Esophagus muscularis mucosa (tissue), 2 donors: ENCODE results near the gene AP3S1.
A peak's percentile ranks its signal among the peaks of the same experiment; 100 is the strongest.

Source experiments
- POLR2A ChIP-seq: fragments of 450-650 bp; IDR thresholded peaks from one replicate; pipeline ENCODE4 v1.6.1; 2017; ENCODE audit warnings: antibody characterized with exemption, moderate library complexity, mild to moderate bottlenecking, low read depth
- POLR2AphosphoS5 ChIP-seq, 2 donors: sonication (generic); formaldehyde crosslinking; IDR thresholded peaks; one replicate each; pipeline ENCODE4 v1.6.1; 2017; ENCODE audit warnings: antibody characterized with exemption in 2 of 2

GRCh38 chr5:115948091-115948534, 106.4 kb downstream of the AP3S1 start:
- TF ChIP-seq POLR2AphosphoS5 (IDR thresholded peaks at IDR 0.05) (peak in 1 of 2 donors; percentile 23), POLR2A (no peak)
